ENCODE measurements around the gene AQP10. TPM values are rescaled to one million over a fixed set of nuclear protein-coding genes. Genes with fewer than 3 reads are reported as not detected.

The AQP10 gene
- not detected for total RNA-seq

GRCh38 chr1:154320882-154321608 is at the start of gene AQP10:
Gene AQP10 (plus strand): TSS chr1:154321093. CDS start chr1:154321156, 63 bp downstream.

GRCh38 chr1:154272217-154272998 is 48.5 kb upstream of the AQP10 start, which contains the start of gene HAX1:
Gene HAX1 (plus strand): TSS chr1:154272629. CDS start chr1:154272724, 95 bp downstream.

GRCh38 chr1:154324669-154325582 is 4.0 kb downstream of the AQP10 start, which contains the start of gene ATP8B2:
Gene ATP8B2 (plus strand): TSS chr1:154325525. CDS start chr1:154328142, 2,617 bp downstream.

Small RNA genes within 50 kb of the gene (small RNA-seq; reads per million reads assigned to genes)
- gene RF00273 (0 to 0.06 reads per million in 2 donors), gene RNU6-121P (0 reads per million in 2 donors), gene RNU6-239P (0 reads per million in 2 donors), gene RNU7-57P (0 reads per million in 2 donors)

Other genes with a start within 250 kb of the AQP10 start
- under 1 TPM; under 0.01 TPM for gene NUP210L, start 166.0 kb upstream of the AQP10 start, total RNA-seq
- 100 to 1,000 TPM; 413 to 623 TPM for gene TPM3, start 129.0 kb upstream of the AQP10 start, total RNA-seq
- gene CFAP141, start 114.8 kb upstream of the AQP10 start, total RNA-seq, result not detected
- gene UBAP2L, start 100.1 kb upstream of the AQP10 start, total RNA-seq, result 10 to 100 TPM; 93.6 to 94.3 TPM
- gene HAX1, start 48.5 kb upstream of the AQP10 start, total RNA-seq, result 100 to 1,000 TPM; 123 to 133 TPM
- 100 to 1,000 TPM in 1 of 2 donors, 10 to 100 TPM in 1; 87.6 to 112 TPM for gene ATP8B2, start 4.4 kb downstream of the AQP10 start, total RNA-seq
- gene IL6R, start 84.2 kb downstream of the AQP10 start, total RNA-seq, result 10 to 100 TPM; 21.0 to 47.0 TPM
- not detected for gene TDRD10, start 181.1 kb downstream of the AQP10 start, total RNA-seq
- under 1 TPM; under 0.01 to 1.00 TPM for gene SHE, start 181.3 kb downstream of the AQP10 start, total RNA-seq
- 10 to 100 TPM; 29.3 to 34.0 TPM for gene UBE2Q1, start 237.6 kb downstream of the AQP10 start, total RNA-seq
- gene CHRNB2, start 246.7 kb downstream of the AQP10 start, total RNA-seq, result under 1 TPM; under 0.01 to 0.33 TPM